Renal cortex interstitium (tissue), 11 donors: Measurements from ENCODE around the gene S100A4. TPM values are rescaled to one million over a fixed set of nuclear protein-coding genes. Genes with fewer than 3 reads are reported as not detected.
A peak's percentile ranks its signal among the peaks of the same experiment; 100 is the strongest.

Source experiments
- DNase-seq, 11 donors: peaks; one replicate each; pipeline ENCODE4 v3.0.0-alpha.2; 2013; ENCODE audit warnings: low read depth in 9 of 11, low spot score in 4 of 11; ENCODE audit errors: extremely low read depth in 1 of 11
- polyA plus RNA-seq, 3 donors: library from polyadenylated mRNA; unstranded; fragments of 120-200 nt; gene quantifications; one replicate each; pipeline ENCODE4 v1.2.1, GENCODE V29; 2013; ENCODE audit not compliant: insufficient read length in 3 of 3

S100A4 gene
- polyA plus RNA-seq, 3 donors = 31.8 to 32.4 (median 32.1) TPM

- peak in 1 of 11 donors; percentile 48 for DNase-seq
These were observed 4.9 kb downstream of the S100A4 start, which contains the start of gene S100A5 for GRCh38 chr1:153540394-153541361. TSS of gene S100A5 (minus strand) at chr1:153540934. CDS start at chr1:153540191, 743 bp downstream.

GRCh38 chr1:153539395-153540093 is 6.1 kb downstream of the S100A4 start:
- no peak for DNase-seq

- DNase-seq = no peak
These were observed 7.2 kb downstream of the S100A4 start for GRCh38 chr1:153538315-153538821.

- no peak for DNase-seq
These were observed 8.3 kb downstream of the S100A4 start for GRCh38 chr1:153537376-153537730.

- no peak for DNase-seq
These were observed 8.8 kb downstream of the S100A4 start for GRCh38 chr1:153536671-153537375.

- peak in 6 of 11 donors; percentile 43 to 51 (median 49) for DNase-seq
These were observed 9.5 kb downstream of the S100A4 start for GRCh38 chr1:153536012-153536670.

GRCh38 chr1:153535242-153536011 is 10.2 kb downstream of the S100A4 start, which contains the start of gene S100A6:
TSS of gene S100A6 (minus strand) at chr1:153535991. CDS start at chr1:153535339, 652 bp downstream.
- no peak for DNase-seq

GRCh38 chr1:153534925-153535241 is 10.7 kb downstream of the S100A4 start:
- no peak for DNase-seq

- DNase-seq = no peak
These were observed 11.2 kb downstream of the S100A4 start for GRCh38 chr1:153534226-153534924.

GRCh38 chr1:153533689-153534201 is 11.9 kb downstream of the S100A4 start:
- no peak for DNase-seq

GRCh38 chr1:153532769-153533599 is 12.6 kb downstream of the S100A4 start:
- DNase-seq = peak in 8 of 11 donors; percentile 66 to 84 (median 74)

- no peak for DNase-seq
These were observed 13.4 kb downstream of the S100A4 start for GRCh38 chr1:153532181-153532580.

GRCh38 chr1:153531638-153532037 is 14.0 kb downstream of the S100A4 start:
- no peak for DNase-seq

GRCh38 chr1:153527683-153528040 is 17.9 kb downstream of the S100A4 start:
- DNase-seq = no peak

- no peak for DNase-seq
These were observed 18.5 kb downstream of the S100A4 start for GRCh38 chr1:153527023-153527682.

GRCh38 chr1:153526132-153526543 is 19.5 kb downstream of the S100A4 start:
- no peak for DNase-seq
